ENCODE data around the gene TRMT112.

DNA sequence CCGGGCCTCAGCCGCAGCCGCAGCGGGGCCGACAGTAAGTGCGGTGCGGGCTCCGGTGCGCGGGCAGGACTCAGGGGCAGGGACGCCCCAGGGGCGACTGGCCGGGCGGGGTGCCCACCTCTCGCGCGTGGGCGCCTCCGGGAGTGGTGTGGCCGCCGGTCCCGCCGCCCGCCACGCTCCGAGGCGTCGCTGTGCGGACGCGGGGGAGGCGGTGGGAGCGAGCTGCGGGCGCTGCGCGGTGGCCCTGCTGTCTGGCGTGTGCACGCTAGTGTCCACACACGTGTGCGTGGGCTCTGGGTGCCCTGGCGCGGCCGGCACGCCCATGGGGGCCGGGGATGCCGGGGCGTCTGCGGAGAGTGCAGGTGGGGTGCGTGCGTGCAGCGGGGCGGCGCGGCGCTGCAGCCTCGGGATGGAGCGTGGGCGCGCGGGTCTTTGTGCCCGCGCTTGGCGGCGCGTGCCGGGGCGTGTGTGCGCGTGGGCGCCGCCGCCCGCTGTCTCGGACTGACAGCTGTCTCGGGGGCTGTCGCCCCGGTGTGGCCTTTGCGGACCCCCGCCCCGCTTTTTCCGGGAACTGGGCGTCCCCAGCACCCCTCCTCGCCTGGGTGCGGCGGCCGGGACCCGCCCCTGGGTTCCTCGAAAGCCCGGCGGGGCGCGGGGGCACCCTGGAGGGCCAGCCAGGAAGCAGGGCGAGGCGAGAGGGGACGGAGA is 25.5 kb downstream of the TRMT112 start:
- TF ChIP-seq, protein P1, sequence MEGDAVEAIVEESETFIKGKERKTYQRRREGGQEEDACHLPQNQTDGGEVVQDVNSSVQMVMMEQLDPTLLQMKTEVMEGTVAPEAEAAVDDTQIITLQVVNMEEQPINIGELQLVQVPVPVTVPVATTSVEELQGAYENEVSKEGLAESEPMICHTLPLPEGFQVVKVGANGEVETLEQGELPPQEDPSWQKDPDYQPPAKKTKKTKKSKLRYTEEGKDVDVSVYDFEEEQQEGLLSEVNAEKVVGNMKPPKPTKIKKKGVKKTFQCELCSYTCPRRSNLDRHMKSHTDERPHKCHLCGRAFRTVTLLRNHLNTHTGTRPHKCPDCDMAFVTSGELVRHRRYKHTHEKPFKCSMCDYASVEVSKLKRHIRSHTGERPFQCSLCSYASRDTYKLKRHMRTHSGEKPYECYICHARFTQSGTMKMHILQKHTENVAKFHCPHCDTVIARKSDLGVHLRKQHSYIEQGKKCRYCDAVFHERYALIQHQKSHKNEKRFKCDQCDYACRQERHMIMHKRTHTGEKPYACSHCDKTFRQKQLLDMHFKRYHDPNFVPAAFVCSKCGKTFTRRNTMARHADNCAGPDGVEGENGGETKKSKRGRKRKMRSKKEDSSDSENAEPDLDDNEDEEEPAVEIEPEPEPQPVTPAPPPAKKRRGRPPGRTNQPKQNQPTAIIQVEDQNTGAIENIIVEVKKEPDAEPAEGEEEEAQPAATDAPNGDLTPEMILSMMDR (conservative IDR thresholded peaks at IDR 0.05; ENCODE audit: low read depth in 2 of 2): no peak
- TF ChIP-seq EZH2 (IDR thresholded peaks at IDR 0.05; ENCODE audit: low read depth, unreplicated experiment): peak; percentile 79
- TF ChIP-seq EZH2phosphoT487 (IDR thresholded peaks at IDR 0.05; ENCODE audit: unreplicated experiment): peak; percentile 26
- TF ChIP-seq POLR2AphosphoS5 (IDR thresholded peaks at IDR 0.05; ENCODE audit: low read depth): no peak
- no peak for TF ChIP-seq STAT1 (IDR thresholded peaks at IDR 0.05; ENCODE audit: unreplicated experiment)
- no peak for TF ChIP-seq JUNB (IDR thresholded peaks at IDR 0.05; ENCODE audit: unreplicated experiment)
- no peak for TF ChIP-seq CREB1 (CRISPR knock-in tag; IDR thresholded peaks at IDR 0.05; ENCODE audit: low read depth)
- no peak for TF ChIP-seq ZNF114 (CRISPR knock-in tag; IDR thresholded peaks at IDR 0.05)
- no peak for TF ChIP-seq NANOG (IDR thresholded peaks at IDR 0.05; ENCODE audit: borderline replicate concordance)
- TF ChIP-seq, protein P2, sequence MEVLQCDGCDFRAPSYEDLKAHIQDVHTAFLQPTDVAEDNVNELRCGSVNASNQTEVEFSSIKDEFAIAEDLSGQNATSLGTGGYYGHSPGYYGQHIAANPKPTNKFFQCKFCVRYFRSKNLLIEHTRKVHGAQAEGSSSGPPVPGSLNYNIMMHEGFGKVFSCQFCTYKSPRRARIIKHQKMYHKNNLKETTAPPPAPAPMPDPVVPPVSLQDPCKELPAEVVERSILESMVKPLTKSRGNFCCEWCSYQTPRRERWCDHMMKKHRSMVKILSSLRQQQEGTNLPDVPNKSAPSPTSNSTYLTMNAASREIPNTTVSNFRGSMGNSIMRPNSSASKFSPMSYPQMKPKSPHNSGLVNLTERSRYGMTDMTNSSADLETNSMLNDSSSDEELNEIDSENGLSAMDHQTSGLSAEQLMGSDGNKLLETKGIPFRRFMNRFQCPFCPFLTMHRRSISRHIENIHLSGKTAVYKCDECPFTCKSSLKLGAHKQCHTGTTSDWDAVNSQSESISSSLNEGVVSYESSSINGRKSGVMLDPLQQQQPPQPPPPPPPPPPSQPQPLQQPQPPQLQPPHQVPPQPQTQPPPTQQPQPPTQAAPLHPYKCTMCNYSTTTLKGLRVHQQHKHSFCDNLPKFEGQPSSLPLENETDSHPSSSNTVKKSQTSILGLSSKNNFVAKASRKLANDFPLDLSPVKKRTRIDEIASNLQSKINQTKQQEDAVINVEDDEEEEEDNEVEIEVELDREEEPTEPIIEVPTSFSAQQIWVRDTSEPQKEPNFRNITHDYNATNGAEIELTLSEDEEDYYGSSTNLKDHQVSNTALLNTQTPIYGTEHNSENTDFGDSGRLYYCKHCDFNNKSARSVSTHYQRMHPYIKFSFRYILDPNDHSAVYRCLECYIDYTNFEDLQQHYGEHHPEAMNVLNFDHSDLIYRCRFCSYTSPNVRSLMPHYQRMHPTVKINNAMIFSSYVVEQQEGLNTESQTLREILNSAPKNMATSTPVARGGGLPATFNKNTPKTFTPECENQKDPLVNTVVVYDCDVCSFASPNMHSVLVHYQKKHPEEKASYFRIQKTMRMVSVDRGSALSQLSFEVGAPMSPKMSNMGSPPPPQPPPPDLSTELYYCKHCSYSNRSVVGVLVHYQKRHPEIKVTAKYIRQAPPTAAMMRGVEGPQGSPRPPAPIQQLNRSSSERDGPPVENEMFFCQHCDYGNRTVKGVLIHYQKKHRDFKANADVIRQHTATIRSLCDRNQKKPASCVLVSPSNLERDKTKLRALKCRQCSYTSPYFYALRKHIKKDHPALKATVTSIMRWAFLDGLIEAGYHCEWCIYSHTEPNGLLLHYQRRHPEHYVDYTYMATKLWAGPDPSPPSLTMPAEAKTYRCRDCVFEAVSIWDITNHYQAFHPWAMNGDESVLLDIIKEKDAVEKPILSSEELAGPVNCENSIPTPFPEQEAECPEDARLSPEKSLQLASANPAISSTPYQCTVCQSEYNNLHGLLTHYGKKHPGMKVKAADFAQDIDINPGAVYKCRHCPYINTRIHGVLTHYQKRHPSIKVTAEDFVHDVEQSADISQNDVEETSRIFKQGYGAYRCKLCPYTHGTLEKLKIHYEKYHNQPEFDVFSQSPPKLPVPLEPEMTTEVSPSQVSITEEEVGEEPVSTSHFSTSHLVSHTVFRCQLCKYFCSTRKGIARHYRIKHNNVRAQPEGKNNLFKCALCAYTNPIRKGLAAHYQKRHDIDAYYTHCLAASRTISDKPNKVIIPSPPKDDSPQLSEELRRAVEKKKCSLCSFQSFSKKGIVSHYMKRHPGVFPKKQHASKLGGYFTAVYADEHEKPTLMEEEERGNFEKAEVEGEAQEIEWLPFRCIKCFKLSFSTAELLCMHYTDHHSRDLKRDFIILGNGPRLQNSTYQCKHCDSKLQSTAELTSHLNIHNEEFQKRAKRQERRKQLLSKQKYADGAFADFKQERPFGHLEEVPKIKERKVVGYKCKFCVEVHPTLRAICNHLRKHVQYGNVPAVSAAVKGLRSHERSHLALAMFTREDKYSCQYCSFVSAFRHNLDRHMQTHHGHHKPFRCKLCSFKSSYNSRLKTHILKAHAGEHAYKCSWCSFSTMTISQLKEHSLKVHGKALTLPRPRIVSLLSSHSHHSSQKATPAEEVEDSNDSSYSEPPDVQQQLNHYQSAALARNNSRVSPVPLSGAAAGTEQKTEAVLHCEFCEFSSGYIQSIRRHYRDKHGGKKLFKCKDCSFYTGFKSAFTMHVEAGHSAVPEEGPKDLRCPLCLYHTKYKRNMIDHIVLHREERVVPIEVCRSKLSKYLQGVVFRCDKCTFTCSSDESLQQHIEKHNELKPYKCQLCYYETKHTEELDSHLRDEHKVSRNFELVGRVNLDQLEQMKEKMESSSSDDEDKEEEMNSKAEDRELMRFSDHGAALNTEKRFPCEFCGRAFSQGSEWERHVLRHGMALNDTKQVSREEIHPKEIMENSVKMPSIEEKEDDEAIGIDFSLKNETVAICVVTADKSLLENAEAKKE (CRISPR knock-in tag; IDR thresholded peaks at IDR 0.05): no peak
- TF ChIP-seq, protein P3, sequence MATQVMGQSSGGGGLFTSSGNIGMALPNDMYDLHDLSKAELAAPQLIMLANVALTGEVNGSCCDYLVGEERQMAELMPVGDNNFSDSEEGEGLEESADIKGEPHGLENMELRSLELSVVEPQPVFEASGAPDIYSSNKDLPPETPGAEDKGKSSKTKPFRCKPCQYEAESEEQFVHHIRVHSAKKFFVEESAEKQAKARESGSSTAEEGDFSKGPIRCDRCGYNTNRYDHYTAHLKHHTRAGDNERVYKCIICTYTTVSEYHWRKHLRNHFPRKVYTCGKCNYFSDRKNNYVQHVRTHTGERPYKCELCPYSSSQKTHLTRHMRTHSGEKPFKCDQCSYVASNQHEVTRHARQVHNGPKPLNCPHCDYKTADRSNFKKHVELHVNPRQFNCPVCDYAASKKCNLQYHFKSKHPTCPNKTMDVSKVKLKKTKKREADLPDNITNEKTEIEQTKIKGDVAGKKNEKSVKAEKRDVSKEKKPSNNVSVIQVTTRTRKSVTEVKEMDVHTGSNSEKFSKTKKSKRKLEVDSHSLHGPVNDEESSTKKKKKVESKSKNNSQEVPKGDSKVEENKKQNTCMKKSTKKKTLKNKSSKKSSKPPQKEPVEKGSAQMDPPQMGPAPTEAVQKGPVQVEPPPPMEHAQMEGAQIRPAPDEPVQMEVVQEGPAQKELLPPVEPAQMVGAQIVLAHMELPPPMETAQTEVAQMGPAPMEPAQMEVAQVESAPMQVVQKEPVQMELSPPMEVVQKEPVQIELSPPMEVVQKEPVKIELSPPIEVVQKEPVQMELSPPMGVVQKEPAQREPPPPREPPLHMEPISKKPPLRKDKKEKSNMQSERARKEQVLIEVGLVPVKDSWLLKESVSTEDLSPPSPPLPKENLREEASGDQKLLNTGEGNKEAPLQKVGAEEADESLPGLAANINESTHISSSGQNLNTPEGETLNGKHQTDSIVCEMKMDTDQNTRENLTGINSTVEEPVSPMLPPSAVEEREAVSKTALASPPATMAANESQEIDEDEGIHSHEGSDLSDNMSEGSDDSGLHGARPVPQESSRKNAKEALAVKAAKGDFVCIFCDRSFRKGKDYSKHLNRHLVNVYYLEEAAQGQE (IDR thresholded peaks at IDR 0.05; ENCODE audit: unreplicated experiment): no peak
- TF ChIP-seq, protein P4, sequence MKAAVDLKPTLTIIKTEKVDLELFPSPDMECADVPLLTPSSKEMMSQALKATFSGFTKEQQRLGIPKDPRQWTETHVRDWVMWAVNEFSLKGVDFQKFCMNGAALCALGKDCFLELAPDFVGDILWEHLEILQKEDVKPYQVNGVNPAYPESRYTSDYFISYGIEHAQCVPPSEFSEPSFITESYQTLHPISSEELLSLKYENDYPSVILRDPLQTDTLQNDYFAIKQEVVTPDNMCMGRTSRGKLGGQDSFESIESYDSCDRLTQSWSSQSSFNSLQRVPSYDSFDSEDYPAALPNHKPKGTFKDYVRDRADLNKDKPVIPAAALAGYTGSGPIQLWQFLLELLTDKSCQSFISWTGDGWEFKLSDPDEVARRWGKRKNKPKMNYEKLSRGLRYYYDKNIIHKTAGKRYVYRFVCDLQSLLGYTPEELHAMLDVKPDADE (IDR thresholded peaks at IDR 0.05): no peak
- TF ChIP-seq ZNF331 (CRISPR knock-in tag; IDR thresholded peaks at IDR 0.05; ENCODE audit: low read depth): no peak

Data from GM23338 (cell line).